GM12878 (cell line): ENCODE measurements around the gene FLT1. TPM values are rescaled to one million over a fixed set of nuclear protein-coding genes. Genes with fewer than 3 reads are reported as not detected.
A peak's percentile ranks its signal among the peaks of the same experiment; 100 is the strongest.

Source experiments
- BCL11A ChIP-seq: IDR thresholded peaks from 2 replicates; pipeline ENCODE4 v1.6.1; 2011; ENCODE audit warnings: low read depth, low read length
- DPF2 ChIP-seq: fragments of 450-650 bp; IDR thresholded peaks from 2 replicates; pipeline ENCODE4 v1.6.1; 2017; ENCODE audit warnings: mild to moderate bottlenecking
- NFXL1 ChIP-seq: fragments of 450-650 bp; IDR thresholded peaks from 2 replicates; pipeline ENCODE4 v1.6.1; 2017; ENCODE audit warnings: antibody characterized with exemption, mild to moderate bottlenecking, borderline replicate concordance
- NFYB ChIP-seq: IDR thresholded peaks from 2 replicates; pipeline ENCODE4 v1.6.1; 2011; ENCODE audit warnings: low read depth, mild to moderate bottlenecking, low read length, improper control_type of control experiment, moderate library complexity; ENCODE audit not compliant: insufficient read depth
- NR2C2 ChIP-seq: IDR thresholded peaks from 2 replicates; pipeline ENCODE4 v1.6.1; 2011; ENCODE audit warnings: borderline replicate concordance, low read depth; ENCODE audit not compliant: control insufficient read depth, insufficient read length
- NR2F1 ChIP-seq: fragments of 450-650 bp; conservative IDR thresholded peaks from 2 replicates; pipeline ENCODE4 v1.6.1; 2017; ENCODE audit warnings: mild to moderate bottlenecking
- PML ChIP-seq: IDR thresholded peaks from 2 replicates; pipeline ENCODE4 v1.6.1; 2012; ENCODE audit warnings: low read length, inconsistent platforms
- RCOR1 ChIP-seq: conservative IDR thresholded peaks from 2 replicates; pipeline ENCODE4 v1.6.1; 2012; ENCODE audit warnings: low read depth, low read length, improper control_type of control experiment
- RELA ChIP-seq: fragments of 450-650 bp; IDR thresholded peaks from 2 replicates; pipeline ENCODE4 v1.8.0; 2014; ENCODE audit warnings: borderline replicate concordance; ENCODE audit not compliant: partially characterized antibody
- REST ChIP-seq: IDR thresholded peaks from 2 replicates; pipeline ENCODE4 v1.6.1; 2012; ENCODE audit warnings: mild to moderate bottlenecking, low read depth, low read length
- SMARCA5 ChIP-seq: fragments of 450-650 bp; IDR thresholded peaks from 2 replicates; pipeline ENCODE4 v1.6.1; 2017; ENCODE audit warnings: mild to moderate bottlenecking
- SMC3 ChIP-seq: IDR thresholded peaks from 2 replicates; pipeline ENCODE4 v1.6.1; 2011; ENCODE audit warnings: low read length, improper control_type of control experiment, borderline replicate concordance
- YY1 ChIP-seq: IDR thresholded peaks from 2 replicates; pipeline ENCODE4 v1.6.1; 2011; ENCODE audit warnings: low read depth, mild to moderate bottlenecking, low read length
- ZNF592 ChIP-seq: fragments of 450-650 bp; IDR thresholded peaks from 2 replicates; pipeline ENCODE4 v1.6.1; 2017; ENCODE audit warnings: mild to moderate bottlenecking, moderate library complexity
- polyA plus RNA-seq, 11 experiments: library from polyadenylated mRNA; depleted of rRNA in 4 of 11; unstranded in 6 of 11; stranded (reverse) in 5 of 11; fragments of >200 nt; fragmentation: Nextera tagmentation in 4 of 11; fragmentation: Illumina TruSeq in 1 of 11; extraction: Ambion mirVana in 4 of 11; extraction: Trizol in 1 of 11; gene quantifications; 1 replicate in 1 of 11; 2 replicates in 10 of 11; pipeline versions ENCODE4 v1.2.1 to v1.2.3, GENCODE V29; 2011 to 2016; ENCODE audit warnings: inconsistent platforms in 2 of 11, missing spikeins in 2 of 11, low read depth in 1 of 11
- total RNA-seq, 4 experiments: library from RNA; depleted of rRNA in 3 of 4; stranded (reverse); fragments of >200 nt in 3 of 4; fragmentation: Illumina TruSeq in 1 of 4; extraction: Trizol in 1 of 4; gene quantifications; 2 replicates each; pipeline versions ENCODE4 v1.2.1 to v1.2.3, GENCODE V29; 2013 to 2021
- TF ChIP-seq, protein P1 (sequence below): fragments of 450-650 bp; IDR thresholded peaks from 2 replicates; pipeline ENCODE4 v1.6.1; 2018; ENCODE audit warnings: borderline replicate concordance, mild to moderate bottlenecking; ENCODE audit not compliant: partially characterized antibody
- TF ChIP-seq, protein P2 (sequence below): fragments of 450-650 bp; IDR thresholded peaks from 2 replicates; pipeline ENCODE4 v1.6.1; 2018; ENCODE audit warnings: mild to moderate bottlenecking, low read depth, moderate library complexity; ENCODE audit not compliant: partially characterized antibody
- TF ChIP-seq, protein P3 (sequence below): IDR thresholded peaks from 2 replicates; pipeline ENCODE4 v1.6.1; 2012; ENCODE audit warnings: low read depth, low read length, improper control_type of control experiment

FLT1 gene
- total and polyA plus RNA-seq, 10 of the 15 experiments (the other 5 are each of a cell fraction or from before 2014, with no cell fraction given), result 0.55 to 5.6 (median 0.84) TPM

DNA sequence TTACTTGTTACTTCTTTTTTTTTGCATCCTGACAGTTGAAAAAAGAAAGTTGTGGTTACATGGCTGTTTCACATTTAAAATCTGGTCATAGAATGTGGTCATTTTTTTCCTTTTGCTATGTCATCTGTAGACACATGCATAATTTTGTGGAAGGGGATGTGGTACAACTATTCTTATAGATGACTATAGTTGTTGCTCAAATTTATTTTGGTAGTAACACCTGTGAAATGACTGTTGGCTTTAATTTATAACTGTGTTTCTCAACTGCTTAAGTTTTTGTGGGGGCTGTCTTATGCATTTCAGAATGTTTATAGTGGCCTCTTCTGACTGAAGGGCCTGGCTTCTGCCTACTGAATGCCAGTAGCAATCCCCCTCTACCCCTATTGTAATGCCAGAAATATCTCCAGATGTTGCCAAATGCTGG, 226.1 kb downstream of the FLT1 start (continued):
- TF ChIP-seq, protein P1, sequence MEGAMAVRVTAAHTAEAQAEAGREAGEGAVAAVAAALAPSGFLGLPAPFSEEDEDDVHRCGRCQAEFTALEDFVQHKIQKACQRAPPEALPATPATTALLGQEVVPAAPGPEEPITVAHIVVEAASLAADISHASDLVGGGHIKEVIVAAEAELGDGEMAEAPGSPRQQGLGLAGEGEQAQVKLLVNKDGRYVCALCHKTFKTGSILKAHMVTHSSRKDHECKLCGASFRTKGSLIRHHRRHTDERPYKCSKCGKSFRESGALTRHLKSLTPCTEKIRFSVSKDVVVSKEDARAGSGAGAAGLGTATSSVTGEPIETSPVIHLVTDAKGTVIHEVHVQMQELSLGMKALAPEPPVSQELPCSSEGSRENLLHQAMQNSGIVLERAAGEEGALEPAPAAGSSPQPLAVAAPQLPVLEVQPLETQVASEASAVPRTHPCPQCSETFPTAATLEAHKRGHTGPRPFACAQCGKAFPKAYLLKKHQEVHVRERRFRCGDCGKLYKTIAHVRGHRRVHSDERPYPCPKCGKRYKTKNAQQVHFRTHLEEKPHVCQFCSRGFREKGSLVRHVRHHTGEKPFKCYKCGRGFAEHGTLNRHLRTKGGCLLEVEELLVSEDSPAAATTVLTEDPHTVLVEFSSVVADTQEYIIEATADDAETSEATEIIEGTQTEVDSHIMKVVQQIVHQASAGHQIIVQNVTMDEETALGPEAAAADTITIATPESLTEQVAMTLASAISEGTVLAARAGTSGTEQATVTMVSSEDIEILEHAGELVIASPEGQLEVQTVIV, result no peak
- TF ChIP-seq SMC3, result peak; percentile 28; the same call in 1 of the 2 replicates
- TF ChIP-seq ZNF592, result no peak
- peak; percentile 92 for TF ChIP-seq DPF2
- peak; percentile 81; the same call in 1 of the 2 replicates for TF ChIP-seq NR2F1
- peak; percentile 47; the same call in 1 of the 2 replicates for TF ChIP-seq REST
- peak; percentile 90 for TF ChIP-seq BCL11A
- no peak for TF ChIP-seq RELA
- TF ChIP-seq, protein P2, sequence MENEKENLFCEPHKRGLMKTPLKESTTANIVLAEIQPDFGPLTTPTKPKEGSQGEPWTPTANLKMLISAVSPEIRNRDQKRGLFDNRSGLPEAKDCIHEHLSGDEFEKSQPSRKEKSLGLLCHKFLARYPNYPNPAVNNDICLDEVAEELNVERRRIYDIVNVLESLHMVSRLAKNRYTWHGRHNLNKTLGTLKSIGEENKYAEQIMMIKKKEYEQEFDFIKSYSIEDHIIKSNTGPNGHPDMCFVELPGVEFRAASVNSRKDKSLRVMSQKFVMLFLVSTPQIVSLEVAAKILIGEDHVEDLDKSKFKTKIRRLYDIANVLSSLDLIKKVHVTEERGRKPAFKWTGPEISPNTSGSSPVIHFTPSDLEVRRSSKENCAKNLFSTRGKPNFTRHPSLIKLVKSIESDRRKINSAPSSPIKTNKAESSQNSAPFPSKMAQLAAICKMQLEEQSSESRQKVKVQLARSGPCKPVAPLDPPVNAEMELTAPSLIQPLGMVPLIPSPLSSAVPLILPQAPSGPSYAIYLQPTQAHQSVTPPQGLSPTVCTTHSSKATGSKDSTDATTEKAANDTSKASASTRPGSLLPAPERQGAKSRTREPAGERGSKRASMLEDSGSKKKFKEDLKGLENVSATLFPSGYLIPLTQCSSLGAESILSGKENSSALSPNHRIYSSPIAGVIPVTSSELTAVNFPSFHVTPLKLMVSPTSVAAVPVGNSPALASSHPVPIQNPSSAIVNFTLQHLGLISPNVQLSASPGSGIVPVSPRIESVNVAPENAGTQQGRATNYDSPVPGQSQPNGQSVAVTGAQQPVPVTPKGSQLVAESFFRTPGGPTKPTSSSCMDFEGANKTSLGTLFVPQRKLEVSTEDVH, result peak; percentile 77
- TF ChIP-seq SMARCA5, result peak; percentile 71; the same call in 1 of the 2 replicates
- peak; percentile 91; the same call in 1 of the 2 replicates for TF ChIP-seq RCOR1
- TF ChIP-seq, protein P3, sequence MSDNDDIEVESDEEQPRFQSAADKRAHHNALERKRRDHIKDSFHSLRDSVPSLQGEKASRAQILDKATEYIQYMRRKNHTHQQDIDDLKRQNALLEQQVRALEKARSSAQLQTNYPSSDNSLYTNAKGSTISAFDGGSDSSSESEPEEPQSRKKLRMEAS, result no peak
- TF ChIP-seq NFYB, result no peak
- no peak for TF ChIP-seq NR2C2
- TF ChIP-seq NFXL1, result no peak
- TF ChIP-seq YY1, result no peak
- TF ChIP-seq PML, result peak; percentile 94
